ENCODE data around the gene ANKRD60. TPM values are rescaled to one million over a fixed set of nuclear protein-coding genes. Genes with fewer than 3 reads are reported as not detected.
A peak's percentile ranks its signal among the peaks of the same experiment; 100 is the strongest.

Gene ANKRD60
- total RNA-seq, 1 experiment from 2014 or later: not detected

DNA sequence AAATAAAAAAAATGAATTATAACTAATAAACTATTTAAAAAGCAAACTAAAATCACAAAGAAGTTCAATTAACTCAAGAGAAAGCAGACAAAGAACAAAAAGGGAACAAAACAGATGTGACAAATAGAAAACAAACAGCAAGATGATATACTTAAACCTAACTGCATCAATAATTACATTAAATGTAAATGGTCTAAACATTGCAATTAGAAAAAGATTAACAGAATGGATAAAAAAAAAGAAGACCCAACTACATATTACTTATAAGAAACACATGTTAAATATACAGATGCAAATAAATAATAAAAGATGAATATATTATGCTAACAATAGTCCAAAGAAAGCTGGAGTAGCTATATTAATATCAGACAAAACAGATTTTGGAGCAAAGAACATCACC is 45.9 kb upstream of the ANKRD60 start (continued):
- no peak for TF ChIP-seq FOXP1 (CRISPR knock-in tag; IDR thresholded peaks at IDR 0.05; ENCODE audit: borderline replicate concordance)
- TF ChIP-seq, protein P1, sequence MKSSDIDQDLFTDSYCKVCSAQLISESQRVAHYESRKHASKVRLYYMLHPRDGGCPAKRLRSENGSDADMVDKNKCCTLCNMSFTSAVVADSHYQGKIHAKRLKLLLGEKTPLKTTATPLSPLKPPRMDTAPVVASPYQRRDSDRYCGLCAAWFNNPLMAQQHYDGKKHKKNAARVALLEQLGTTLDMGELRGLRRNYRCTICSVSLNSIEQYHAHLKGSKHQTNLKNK (CRISPR knock-in tag; IDR thresholded peaks at IDR 0.05): no peak
- TF ChIP-seq NR2C2 (CRISPR knock-in tag; IDR thresholded peaks at IDR 0.05): no peak
- TF ChIP-seq, protein P2, sequence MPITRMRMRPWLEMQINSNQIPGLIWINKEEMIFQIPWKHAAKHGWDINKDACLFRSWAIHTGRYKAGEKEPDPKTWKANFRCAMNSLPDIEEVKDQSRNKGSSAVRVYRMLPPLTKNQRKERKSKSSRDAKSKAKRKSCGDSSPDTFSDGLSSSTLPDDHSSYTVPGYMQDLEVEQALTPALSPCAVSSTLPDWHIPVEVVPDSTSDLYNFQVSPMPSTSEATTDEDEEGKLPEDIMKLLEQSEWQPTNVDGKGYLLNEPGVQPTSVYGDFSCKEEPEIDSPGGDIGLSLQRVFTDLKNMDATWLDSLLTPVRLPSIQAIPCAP (CRISPR knock-in tag; IDR thresholded peaks at IDR 0.05): no peak
- no peak for TF ChIP-seq NR3C1 (CRISPR knock-in tag; conservative IDR thresholded peaks at IDR 0.05; ENCODE audit: low read depth)
- no peak for TF ChIP-seq KAT7 (CRISPR knock-in tag; IDR thresholded peaks at IDR 0.05; ENCODE audit: borderline replicate concordance)

DNA sequence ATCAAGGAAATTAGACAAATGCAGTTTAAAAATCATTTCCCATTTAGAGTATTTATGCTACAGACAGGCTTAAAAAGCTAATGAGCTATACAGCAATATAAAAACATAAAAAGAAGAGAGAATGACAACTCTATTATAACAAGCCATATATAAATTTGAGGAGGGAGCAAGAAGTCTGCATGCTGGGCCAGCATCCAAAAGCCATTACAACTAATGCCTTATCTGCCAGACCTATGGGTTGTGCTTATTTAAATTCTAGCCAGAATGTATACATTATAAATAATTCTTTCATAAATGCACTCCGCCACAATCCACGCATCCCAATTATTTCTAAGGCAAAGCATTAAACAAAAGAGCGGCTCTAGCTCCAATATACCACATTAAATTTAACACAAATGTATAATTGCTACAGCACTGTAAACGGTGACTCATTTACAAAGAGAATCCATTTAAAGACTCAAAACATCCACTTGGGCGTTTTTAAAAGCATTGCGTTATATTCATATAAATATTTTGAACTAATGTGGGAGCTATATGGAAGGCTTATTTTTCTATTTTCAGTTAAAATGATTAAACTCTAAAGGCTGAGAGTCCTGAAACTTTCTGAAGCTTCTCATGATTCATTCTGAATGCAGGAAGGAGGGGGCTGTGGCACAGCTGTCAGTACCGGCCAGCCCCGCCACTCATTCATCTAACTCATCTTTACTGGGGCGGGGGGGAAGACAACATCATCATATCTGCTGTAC is 43.3 kb upstream of the ANKRD60 start:
- Mint-ChIP-seq H3K9me3 (peaks cover 20% of the 10 kb centered on the region), H3K27ac (no peak overlapping the region), H3K4me3 (no peak overlapping the region), H3K4me1 (peaks cover 9% of the 10 kb centered on the region), H3K36me3 (peaks cover 23% of the 10 kb centered on the region), H3K27me3 (ENCODE audit: low read depth) (no peaks in the 10 kb centered on the region)
- TF ChIP-seq ZNF396 (CRISPR knock-in tag; IDR thresholded peaks at IDR 0.05; ENCODE audit: borderline replicate concordance) (no peak), JAZF1 (CRISPR knock-in tag; IDR thresholded peaks at IDR 0.05) (no peak), ZNF416 (CRISPR knock-in tag; IDR thresholded peaks at IDR 0.05) (no peak), ZBTB21 (CRISPR knock-in tag; IDR thresholded peaks at IDR 0.05; ENCODE audit: borderline replicate concordance) (no peak), FOXP1 (CRISPR knock-in tag; IDR thresholded peaks at IDR 0.05; ENCODE audit: borderline replicate concordance) (no peak), GRHL2 (CRISPR knock-in tag; IDR thresholded peaks at IDR 0.05; ENCODE audit: insufficient replicate concordance, severe bottlenecking) (no peak)
- TF ChIP-seq, protein P3, sequence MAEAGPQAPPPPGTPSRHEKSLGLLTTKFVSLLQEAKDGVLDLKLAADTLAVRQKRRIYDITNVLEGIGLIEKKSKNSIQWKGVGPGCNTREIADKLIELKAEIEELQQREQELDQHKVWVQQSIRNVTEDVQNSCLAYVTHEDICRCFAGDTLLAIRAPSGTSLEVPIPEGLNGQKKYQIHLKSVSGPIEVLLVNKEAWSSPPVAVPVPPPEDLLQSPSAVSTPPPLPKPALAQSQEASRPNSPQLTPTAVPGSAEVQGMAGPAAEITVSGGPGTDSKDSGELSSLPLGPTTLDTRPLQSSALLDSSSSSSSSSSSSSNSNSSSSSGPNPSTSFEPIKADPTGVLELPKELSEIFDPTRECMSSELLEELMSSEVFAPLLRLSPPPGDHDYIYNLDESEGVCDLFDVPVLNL (CRISPR knock-in tag; IDR thresholded peaks at IDR 0.05; ENCODE audit: borderline replicate concordance, low read depth): no peak
- POLR2A ChIA-PET: no interaction called here
- DNase-seq (ENCODE audit: low spot score): no peak
- ATAC-seq: no peak
- CTCF ChIA-PET: no interaction called here

DNA sequence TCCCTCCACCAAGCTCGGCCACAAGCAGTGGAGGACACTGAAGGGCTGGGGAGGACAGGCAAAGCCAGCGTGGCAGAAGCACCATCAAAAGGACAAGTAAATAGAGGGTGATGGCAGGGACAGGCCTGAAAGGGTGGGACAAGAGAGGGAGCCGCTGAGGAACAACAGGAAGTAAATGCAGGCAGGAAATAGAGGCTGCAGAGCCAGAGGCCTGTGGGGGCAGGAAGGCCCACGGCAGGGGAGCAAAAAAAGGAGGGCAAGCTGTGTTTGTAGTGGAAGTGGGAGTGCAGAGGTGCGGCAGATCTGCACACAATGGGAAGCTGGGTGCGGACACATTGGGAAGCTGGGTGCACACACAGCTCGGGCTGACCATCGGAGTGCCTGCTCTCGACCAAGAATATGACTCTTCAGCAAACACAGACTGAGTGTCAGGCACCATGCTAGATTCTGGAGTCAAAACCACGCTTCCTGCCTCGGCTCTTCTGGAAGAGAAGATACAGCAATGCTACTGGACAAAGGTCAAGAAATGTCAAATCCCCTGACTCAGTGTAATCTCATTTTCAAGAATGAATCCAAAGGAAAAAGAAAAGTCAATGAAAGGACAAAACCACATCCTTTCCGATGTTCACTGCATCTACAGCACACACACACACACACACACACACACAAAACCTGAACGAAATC is 40.6 kb upstream of the ANKRD60 start:
- ATAC-seq (no peak), DNase-seq (ENCODE audit: low spot score) (no peak)
- Mint-ChIP-seq H3K27ac (peak overlapping the region; percentile 58), H3K4me3 (no peak overlapping the region), H3K9me3 (peaks cover 8% of the 10 kb centered on the region), H3K4me1 (peaks cover 9% of the 10 kb centered on the region), H3K27me3 (ENCODE audit: low read depth) (no peaks in the 10 kb centered on the region), H3K36me3 (peaks cover 13% of the 10 kb centered on the region)
- POLR2A ChIA-PET: no interaction called here
- CTCF ChIA-PET: no interaction called here
- no peak for TF ChIP-seq RORB (CRISPR knock-in tag; IDR thresholded peaks at IDR 0.05)
- TF ChIP-seq, protein P4, sequence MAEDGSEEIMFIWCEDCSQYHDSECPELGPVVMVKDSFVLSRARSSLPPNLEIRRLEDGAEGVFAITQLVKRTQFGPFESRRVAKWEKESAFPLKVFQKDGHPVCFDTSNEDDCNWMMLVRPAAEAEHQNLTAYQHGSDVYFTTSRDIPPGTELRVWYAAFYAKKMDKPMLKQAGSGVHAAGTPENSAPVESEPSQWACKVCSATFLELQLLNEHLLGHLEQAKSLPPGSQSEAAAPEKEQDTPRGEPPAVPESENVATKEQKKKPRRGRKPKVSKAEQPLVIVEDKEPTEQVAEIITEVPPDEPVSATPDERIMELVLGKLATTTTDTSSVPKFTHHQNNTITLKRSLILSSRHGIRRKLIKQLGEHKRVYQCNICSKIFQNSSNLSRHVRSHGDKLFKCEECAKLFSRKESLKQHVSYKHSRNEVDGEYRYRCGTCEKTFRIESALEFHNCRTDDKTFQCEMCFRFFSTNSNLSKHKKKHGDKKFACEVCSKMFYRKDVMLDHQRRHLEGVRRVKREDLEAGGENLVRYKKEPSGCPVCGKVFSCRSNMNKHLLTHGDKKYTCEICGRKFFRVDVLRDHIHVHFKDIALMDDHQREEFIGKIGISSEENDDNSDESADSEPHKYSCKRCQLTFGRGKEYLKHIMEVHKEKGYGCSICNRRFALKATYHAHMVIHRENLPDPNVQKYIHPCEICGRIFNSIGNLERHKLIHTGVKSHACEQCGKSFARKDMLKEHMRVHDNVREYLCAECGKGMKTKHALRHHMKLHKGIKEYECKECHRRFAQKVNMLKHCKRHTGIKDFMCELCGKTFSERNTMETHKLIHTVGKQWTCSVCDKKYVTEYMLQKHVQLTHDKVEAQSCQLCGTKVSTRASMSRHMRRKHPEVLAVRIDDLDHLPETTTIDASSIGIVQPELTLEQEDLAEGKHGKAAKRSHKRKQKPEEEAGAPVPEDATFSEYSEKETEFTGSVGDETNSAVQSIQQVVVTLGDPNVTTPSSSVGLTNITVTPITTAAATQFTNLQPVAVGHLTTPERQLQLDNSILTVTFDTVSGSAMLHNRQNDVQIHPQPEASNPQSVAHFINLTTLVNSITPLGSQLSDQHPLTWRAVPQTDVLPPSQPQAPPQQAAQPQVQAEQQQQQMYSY (CRISPR knock-in tag; IDR thresholded peaks at IDR 0.05): no peak
- TF ChIP-seq, protein P5, sequence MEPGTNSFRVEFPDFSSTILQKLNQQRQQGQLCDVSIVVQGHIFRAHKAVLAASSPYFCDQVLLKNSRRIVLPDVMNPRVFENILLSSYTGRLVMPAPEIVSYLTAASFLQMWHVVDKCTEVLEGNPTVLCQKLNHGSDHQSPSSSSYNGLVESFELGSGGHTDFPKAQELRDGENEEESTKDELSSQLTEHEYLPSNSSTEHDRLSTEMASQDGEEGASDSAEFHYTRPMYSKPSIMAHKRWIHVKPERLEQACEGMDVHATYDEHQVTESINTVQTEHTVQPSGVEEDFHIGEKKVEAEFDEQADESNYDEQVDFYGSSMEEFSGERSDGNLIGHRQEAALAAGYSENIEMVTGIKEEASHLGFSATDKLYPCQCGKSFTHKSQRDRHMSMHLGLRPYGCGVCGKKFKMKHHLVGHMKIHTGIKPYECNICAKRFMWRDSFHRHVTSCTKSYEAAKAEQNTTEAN (CRISPR knock-in tag; IDR thresholded peaks at IDR 0.05): no peak
- TF ChIP-seq NR2C2 (CRISPR knock-in tag; IDR thresholded peaks at IDR 0.05): no peak
- no peak for TF ChIP-seq GABPB1 (CRISPR knock-in tag; IDR thresholded peaks at IDR 0.05)
- no peak for TF ChIP-seq ZNF138 (CRISPR knock-in tag; conservative IDR thresholded peaks at IDR 0.05)
- TF ChIP-seq, protein P6, sequence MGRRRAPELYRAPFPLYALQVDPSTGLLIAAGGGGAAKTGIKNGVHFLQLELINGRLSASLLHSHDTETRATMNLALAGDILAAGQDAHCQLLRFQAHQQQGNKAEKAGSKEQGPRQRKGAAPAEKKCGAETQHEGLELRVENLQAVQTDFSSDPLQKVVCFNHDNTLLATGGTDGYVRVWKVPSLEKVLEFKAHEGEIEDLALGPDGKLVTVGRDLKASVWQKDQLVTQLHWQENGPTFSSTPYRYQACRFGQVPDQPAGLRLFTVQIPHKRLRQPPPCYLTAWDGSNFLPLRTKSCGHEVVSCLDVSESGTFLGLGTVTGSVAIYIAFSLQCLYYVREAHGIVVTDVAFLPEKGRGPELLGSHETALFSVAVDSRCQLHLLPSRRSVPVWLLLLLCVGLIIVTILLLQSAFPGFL (CRISPR knock-in tag; IDR thresholded peaks at IDR 0.05; ENCODE audit: borderline replicate concordance): no peak
- TF ChIP-seq ZNF121 (CRISPR knock-in tag; IDR thresholded peaks at IDR 0.05): no peak
- TF ChIP-seq, protein P1 (CRISPR knock-in tag; IDR thresholded peaks at IDR 0.05): no peak
- TF ChIP-seq KAT7 (CRISPR knock-in tag; IDR thresholded peaks at IDR 0.05; ENCODE audit: borderline replicate concordance): no peak

Data from WTC11 (cell line).